Stimulated activated CD4-positive, alpha-beta T cell treated with anti-CD3 and anti-CD28 coated beads, Interleukin-1b, Interleukin-23, amount 100 ng/mL, for 1 hour (primary cell): ENCODE measurements around the gene SYT1.

Source experiments
- DNase-seq, 2 donors: peaks; one replicate each; pipeline ENCODE4 v3.0.0-alpha.2; 2020; ENCODE audit warnings: low read depth in 2 of 2

The SYT1 gene

DNA sequence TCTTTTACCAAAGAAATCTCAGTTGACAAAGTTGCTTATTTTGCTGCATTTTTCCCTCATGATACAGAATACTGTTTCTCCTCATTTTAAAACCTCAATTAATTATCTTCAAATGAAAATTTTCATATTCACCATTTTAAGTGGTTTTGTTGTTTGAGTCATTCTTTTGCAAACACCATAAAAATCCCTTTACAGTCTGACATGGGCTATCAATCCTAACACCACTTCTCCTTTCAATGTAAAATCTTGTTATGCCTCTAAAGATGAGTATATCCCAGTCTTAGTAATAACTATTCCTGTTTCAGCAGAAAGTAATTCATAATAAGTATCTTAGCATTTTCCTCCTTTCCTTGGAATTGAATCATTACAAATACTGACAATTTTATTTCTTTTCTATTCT lies 192.2 kb downstream of the SYT1 start:
- no peak for DNase-seq

GRCh38 chr12:79057540-79057939 lies 193.0 kb downstream of the SYT1 start:
- no peak for DNase-seq

GRCh38 chr12:79058342-79058741 lies 193.8 kb downstream of the SYT1 start:
- DNase-seq = no peak

- no peak for DNase-seq
Measured at GRCh38 chr12:79059557-79059956, 195.0 kb downstream of the SYT1 start.

GRCh38 chr12:79063258-79063657 lies 198.7 kb downstream of the SYT1 start:
- no peak for DNase-seq

GRCh38 chr12:79067977-79068376 lies 203.4 kb downstream of the SYT1 start:
- no peak for DNase-seq

DNA sequence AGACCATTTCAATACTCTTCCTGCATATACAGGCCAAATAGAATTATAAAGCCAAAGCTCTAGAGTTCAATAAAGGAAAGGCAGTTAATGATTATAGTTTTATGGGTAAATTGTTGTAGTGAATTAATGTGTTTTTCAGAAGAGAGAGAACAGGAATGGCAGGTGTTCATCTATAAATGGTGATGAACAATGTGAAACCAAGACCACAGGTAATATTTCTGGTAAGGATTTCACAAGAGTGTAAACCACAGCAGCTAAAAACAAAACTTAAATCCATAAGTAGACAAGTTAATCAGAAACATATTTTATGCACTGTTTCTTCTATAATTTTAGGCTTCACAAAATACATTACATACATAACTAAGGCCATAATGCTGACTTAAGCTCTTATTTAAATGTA lies 204.4 kb downstream of the SYT1 start:
- DNase-seq = no peak

- DNase-seq = no peak
Measured at GRCh38 chr12:79071498-79071897, 206.9 kb downstream of the SYT1 start.

DNA sequence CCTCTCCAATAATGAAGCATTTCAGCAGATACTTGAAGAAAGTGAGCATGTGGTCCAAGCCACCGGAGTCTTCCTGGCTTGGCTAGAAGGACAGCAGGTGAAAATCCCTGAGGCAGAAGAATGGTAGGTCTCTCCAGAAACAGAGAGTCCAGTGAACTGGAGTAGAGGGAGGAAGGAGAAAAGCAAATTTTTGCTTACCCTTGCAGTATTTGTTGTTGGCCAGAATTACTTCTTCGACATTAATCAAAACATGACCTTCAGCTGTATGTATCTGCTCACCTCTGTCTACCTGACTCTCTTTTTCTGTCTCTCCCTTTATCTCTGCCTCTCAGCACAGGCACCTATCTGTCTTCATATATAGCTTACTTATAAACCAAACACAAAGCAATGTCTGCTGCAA lies 208.9 kb downstream of the SYT1 start:
- no peak for DNase-seq

DNA sequence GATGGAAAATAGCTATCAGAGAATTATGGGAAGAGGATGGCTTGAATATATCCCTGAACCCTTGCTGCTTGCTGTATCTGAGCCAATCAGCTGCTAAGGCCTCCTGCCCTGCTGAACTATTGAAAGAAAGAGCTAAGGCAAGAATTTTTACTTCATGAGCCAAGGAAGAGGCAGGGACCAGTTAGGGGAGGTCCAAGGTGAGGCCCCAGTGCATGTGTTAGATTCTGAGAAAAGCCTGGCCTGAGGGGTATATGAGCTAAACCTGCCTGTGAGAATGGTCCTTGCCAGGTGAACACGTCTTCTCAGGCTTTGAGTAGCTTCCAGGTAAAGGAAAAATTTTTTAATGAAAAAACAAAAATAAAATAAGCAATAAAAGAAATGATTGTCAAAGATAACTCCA lies 218.0 kb downstream of the SYT1 start:
- no peak for DNase-seq

DNA sequence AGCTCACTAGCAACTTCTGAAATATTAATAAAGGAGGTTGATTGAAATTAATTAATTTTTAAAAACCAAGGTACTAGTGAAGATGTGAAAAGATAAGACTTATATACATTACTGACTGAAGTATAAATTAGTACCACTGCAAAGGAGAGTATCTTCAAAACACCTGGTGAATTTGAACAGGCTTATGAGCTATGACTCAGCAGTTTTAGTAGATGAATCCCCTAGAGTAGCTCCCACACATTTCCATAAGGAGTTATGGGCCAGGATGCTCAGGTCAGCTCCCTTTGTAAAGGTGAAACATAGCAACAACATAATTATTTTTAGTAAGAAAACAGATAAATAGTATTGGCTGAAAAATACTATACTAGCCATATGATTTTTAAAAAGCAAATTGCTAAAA lies 218.6 kb downstream of the SYT1 start:
- no peak for DNase-seq

DNA sequence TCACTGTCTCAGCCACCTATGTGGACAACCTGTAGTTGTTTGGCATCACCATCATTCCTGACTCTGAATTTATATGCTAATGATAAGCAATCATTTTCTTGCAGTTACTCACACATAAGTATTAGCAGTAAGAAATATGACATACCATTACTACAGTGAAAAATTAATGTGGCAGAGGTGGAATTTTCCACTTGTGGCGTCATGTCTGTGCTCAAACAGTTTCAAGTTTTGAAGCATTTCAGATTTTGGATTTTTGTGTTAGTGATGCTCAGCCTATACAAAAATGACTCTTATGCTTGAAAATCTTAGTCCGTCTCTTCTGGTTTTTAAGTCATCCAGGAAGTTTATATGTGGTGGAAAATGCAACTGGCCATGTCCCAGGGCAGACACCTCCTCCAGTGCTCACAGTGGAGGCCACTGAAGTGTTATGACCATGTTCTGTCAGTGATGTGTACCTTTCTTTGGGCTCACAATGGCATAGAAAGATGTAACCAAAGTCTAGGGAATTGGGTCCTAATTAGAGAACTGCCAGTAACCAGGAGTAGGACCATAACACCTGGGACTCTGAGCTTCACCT lies 220.6 kb downstream of the SYT1 start:
- DNase-seq = no peak

GRCh38 chr12:79086541-79087296 lies 222.1 kb downstream of the SYT1 start:
- no peak for DNase-seq

DNA sequence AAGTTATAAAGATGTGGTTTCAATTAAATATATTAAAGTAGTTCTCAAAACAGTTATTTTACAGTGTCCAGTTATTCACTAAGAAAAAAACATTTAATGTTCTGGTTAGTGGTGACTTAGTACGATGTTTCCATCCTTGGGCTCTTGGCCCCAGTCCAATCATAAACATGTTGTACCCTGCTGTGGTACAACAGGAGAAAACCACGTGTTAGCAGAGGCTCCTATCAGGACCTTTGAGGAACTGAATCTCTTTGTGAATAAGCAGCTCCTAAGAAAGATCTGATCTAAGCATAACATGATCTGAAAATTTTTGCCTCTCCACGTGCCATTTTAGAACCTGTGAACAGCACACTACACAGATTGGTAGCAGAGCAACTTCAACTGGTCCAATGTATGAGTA lies 234.0 kb downstream of the SYT1 start:
- DNase-seq = no peak

- no peak for DNase-seq
Measured at GRCh38 chr12:79108962-79109361, 244.4 kb downstream of the SYT1 start.

DNA sequence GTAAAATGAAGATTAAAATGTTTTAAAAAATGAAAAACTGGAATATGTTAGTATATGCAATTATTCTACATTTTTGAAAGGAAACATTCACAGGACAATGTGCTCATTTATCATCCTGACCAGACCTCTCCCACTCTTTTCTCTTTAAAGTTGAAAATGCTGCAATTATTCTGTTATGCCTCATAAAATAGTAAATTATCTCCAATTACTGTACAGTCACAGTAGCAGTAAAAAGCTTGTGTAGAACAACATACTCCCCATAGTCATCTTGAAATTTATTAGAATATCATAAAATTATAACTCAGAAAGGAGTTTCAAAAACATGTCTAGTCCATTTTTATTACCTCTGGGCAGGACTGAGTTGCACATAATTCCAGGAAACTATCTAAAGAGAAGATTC lies 250.3 kb downstream of the SYT1 start:
- DNase-seq = no peak

DNA sequence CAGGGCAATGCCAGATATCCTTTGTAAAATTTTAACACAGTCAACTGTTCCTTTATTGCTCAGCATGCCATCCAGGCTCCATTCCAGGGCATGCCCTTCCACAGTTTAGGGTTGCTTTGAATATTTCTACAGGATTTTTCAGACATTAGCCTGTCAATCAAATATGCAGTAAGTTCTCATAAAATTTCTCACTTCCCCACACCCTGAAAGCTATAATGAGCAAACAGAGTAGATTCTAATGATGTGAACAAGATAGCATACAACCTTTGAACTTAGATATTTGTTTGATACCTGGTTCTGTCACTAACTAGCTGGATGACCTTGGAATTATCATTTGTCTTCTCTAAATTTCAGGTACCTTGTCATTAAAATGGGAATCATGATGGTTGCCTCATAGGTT lies 251.2 kb downstream of the SYT1 start:
- no peak for DNase-seq

GRCh38 chr12:79119796-79120195 lies 255.2 kb downstream of the SYT1 start:
- no peak for DNase-seq

DNA sequence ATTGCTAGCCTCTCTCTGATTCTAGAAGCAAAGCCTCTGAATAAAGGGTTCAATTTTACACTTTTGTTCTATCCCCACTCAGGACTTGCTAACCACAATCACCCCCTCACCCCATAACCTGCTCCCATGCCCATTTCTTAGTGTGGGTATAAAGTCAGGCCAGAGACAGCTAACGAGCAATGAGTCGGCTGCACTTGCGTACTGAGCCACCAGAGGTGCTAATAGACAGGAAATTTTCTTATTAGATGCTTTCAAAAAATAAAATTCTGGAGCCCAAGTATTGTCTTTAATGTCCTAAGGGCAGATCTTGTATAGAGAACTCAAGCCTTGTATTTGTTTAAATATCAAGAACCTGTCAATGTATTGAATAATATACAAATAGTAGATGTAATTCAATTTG lies 256.9 kb downstream of the SYT1 start:
- DNase-seq = no peak

DNA sequence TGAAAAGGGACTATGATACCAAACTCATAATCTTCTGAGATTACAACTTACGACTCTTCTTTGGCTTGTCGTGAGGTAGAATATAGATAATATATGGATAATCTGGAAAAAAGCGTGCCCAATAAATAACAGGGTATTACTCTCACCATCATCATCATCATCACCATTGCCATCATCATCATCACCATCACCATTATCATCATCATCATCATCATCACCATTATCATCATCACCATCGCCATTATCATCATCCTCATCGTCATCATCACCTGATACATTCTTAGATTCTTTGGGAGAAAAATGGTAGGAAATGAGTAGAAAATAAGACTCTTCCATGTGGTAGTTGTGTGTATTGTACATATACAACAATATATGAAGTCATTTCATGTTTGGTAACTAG lies 259.8 kb downstream of the SYT1 start:
- no peak for DNase-seq

GRCh38 chr12:79125358-79125757 lies 260.8 kb downstream of the SYT1 start:
- DNase-seq = no peak

DNA sequence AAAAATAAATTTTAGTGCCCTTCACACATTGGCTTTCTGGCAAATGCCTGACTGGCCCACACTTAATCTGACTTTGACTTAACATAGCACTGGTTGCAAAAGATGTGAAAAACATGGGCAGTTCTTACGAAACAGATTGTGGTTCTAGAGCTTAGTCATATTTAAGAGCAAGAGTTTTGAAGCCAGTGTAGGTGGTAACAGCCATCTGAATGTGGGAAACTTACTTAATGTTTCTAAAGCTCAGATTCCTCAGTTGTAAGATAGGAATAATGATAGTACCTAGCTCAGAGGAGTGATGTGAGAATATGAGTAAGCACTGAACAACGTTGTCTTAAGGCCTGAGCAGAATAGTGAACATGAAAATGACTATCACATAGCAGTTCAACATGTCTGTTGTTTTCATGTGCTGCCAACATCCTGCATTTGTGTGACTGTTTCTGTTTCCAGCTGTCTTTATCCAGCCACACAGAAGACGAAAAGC lies 262.7 kb downstream of the SYT1 start:
- DNase-seq = no peak

DNA sequence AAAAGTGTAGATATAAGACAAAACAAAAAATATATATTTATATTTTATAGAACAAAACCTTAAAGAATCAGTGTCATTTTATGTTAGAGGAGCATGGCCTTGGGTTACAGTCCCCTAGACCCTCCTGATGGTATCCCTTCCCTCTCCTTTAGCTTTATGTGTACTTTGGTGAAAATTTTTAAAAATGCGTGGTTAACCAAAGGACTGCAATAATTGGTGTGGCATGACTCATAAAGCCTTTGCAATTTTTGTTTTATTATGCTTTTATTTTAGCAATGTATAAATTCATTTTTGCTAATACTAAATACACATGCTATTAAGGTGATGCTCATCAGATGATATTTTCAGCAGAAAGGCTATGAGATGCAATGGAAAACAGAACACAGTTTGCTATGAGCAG lies 264.4 kb downstream of the SYT1 start:
- no peak for DNase-seq

DNA sequence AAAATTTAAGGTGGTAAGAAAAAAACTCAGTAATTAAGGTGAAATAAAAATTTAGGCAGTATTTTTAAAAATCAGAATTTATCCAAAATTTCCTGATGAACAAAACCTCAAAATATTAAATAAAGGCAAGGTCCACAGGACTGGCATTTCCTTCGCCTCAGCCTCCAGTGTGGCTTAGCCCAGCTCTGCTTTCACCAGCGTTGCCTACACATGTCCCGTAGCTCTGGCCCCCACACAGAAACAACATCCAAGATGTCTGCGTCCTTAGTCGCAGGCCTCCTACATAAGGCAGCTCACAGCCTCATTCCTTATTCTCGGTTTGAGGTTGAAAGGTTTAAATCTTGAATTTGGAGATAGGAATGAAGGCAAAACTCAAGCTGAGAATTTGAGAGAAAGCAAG lies 274.3 kb downstream of the SYT1 start:
- no peak for DNase-seq
